Stimulated activated CD8-positive, alpha-beta memory T cell treated with anti-CD3 and anti-CD28 coated beads, Interleukin-15, amount 100 ng/mL, for 1 hour (primary cell): Measurements from ENCODE around the gene KIAA0753.
A peak's percentile ranks its signal among the peaks of the same experiment; 100 is the strongest.

ENCODE experiments used
- DNase-seq: peaks from one replicate; pipeline ENCODE4 v3.0.0-alpha.2; 2020; ENCODE audit warnings: low read depth

Gene KIAA0753

GRCh38 chr17:6640536-6641246 is at the start of gene KIAA0753, which contains the start of gene TXNDC17:
KIAA0753 (minus strand) TSS chr17:6640711; CDS start chr17:6635103, 5,608 bp downstream.
TXNDC17 (plus strand) TSS chr17:6641060; CDS start chr17:6641083, 23 bp downstream.
- DNase-seq = peak; percentile 79

- DNase-seq = no peak
Observed at GRCh38 chr17:6688944-6689343, 48.4 kb upstream of the KIAA0753 start.

- DNase-seq = no peak
Observed at GRCh38 chr17:6686026-6686425, 45.5 kb upstream of the KIAA0753 start.

GRCh38 chr17:6684881-6685767 is 44.6 kb upstream of the KIAA0753 start:
- DNase-seq = no peak

GRCh38 chr17:6684460-6684783 is 43.9 kb upstream of the KIAA0753 start:
- no peak for DNase-seq

GRCh38 chr17:6683730-6684459 is 43.4 kb upstream of the KIAA0753 start:
- DNase-seq = no peak

GRCh38 chr17:6683081-6683684 is 42.7 kb upstream of the KIAA0753 start:
- DNase-seq = no peak

GRCh38 chr17:6682339-6682738 is 41.8 kb upstream of the KIAA0753 start:
- DNase-seq = no peak

- no peak for DNase-seq
Observed at GRCh38 chr17:6681671-6682070, 41.2 kb upstream of the KIAA0753 start.

GRCh38 chr17:6681176-6681575 is 40.7 kb upstream of the KIAA0753 start:
- no peak for DNase-seq

GRCh38 chr17:6679241-6679640 is 38.7 kb upstream of the KIAA0753 start:
- DNase-seq = no peak

- no peak for DNase-seq
Observed at GRCh38 chr17:6677946-6678345, 37.4 kb upstream of the KIAA0753 start.

- DNase-seq = no peak
Observed at GRCh38 chr17:6677158-6677831, 36.8 kb upstream of the KIAA0753 start.

GRCh38 chr17:6676802-6677157 is 36.3 kb upstream of the KIAA0753 start:
- no peak for DNase-seq

GRCh38 chr17:6675201-6675825 is 34.8 kb upstream of the KIAA0753 start:
- DNase-seq = no peak

- DNase-seq = no peak
Observed at GRCh38 chr17:6674586-6674985, 34.1 kb upstream of the KIAA0753 start.

GRCh38 chr17:6671431-6671830 is 30.9 kb upstream of the KIAA0753 start:
- no peak for DNase-seq

- DNase-seq = no peak
Observed at GRCh38 chr17:6670999-6671398, 30.5 kb upstream of the KIAA0753 start.

- DNase-seq = no peak
Observed at GRCh38 chr17:6670571-6670970, 30.1 kb upstream of the KIAA0753 start.

- DNase-seq = no peak
Observed at GRCh38 chr17:6669479-6670212, 29.1 kb upstream of the KIAA0753 start.
